HG03060 (cell line): ENCODE data around the gene LY6G5C.

Experiments
- ATAC-seq: cut with Tn5 transposase; IDR thresholded peaks from one replicate; pipeline ENCODE4 v1.9.1; 2021; ENCODE audit warnings: low read depth, moderate number of reproducible peaks; ENCODE audit not compliant: unreplicated experiment

The LY6G5C gene

GRCh38 chr6:31680226-31681134, at the start of gene LY6G5C:
TSS of gene LY6G5C (minus strand) at chr6:31681067. CDS start at chr6:31680373, 694 bp downstream.
- ATAC-seq = no peak

DNA sequence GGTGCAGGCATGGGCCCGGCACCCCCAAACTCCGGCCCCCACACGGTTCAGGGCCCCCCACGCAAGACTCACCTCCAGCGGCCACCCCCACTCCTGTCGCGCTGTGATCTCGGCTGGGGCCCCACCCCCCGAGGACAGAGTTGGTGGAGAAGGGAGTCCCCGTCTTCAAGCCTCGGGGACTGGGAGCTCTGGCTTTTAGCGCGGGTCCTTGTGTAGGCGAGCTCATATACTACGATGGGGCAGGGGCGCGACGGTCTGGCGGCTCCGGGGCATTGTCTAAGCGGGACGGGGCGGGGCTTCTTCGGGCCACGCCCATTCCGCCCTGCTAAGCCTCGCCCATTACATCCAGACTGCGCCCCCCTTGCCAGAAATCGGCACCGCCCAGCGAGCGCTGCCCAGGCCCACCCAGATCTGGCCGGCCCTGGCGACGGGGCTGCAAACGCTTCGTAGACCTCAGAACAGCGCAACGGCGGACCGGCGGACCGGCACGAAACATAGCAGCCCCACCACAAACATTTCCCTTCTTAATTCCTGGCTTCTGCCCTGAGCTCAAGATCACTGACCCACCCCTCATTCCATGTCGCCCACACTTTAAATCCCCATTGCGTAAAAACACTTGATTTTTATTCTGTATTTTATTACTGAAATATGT, 49.2 kb upstream of the LY6G5C start:
- ATAC-seq = no peak

GRCh38 chr6:31729515-31729978, 48.7 kb upstream of the LY6G5C start:
- no peak for ATAC-seq

GRCh38 chr6:31728767-31729514, 48.1 kb upstream of the LY6G5C start, which contains the start of gene DDAH2:
TSS of gene DDAH2 (minus strand) at chr6:31729299. CDS start at chr6:31729161, 138 bp downstream.
- ATAC-seq = no peak

DNA sequence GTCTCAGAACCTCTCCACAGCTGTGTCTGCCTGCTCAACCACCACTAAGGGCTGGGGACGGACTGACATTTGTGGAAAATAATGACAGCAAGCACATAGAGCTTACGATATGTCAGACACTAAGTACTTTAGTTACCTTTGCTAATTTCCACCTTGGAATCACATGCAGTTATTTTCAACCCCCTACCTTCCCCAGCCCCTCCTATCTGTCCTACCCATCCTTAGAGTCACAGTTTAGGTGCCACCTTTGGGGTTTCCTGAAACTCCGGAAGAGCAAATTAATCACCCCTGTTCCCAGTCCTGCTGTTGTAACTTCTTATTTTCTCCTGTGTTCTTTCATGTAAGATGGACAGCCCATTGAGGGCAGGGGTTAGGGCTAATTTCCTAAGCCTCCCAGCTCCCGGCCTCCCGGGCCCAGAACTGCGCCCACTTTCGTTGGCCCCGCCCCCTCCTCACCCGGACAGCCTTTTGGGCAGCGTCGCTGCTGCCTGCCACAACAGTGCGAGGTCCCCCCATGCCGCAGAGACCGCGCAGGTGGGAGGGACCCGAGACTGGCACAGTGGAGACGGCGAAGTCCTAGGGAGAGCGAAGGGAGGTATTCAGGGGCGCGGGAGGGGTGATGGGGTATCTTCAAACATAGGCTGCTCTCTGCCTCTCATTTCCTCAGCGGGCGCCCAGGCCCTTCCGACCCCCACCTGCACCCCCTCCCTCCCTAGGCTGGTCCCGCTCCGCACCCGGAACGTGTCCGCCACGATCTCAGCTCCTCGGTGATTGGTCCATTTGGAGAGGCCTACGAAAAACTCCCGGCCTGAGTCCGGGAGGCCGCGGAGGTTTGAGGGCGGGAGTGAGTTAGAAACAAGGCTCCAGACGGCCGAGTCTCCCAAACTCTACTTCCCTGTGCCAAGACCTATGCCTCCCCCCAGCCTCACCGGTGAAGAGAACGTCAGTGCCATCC, 47.1 kb upstream of the LY6G5C start:
- ATAC-seq = no peak

DNA sequence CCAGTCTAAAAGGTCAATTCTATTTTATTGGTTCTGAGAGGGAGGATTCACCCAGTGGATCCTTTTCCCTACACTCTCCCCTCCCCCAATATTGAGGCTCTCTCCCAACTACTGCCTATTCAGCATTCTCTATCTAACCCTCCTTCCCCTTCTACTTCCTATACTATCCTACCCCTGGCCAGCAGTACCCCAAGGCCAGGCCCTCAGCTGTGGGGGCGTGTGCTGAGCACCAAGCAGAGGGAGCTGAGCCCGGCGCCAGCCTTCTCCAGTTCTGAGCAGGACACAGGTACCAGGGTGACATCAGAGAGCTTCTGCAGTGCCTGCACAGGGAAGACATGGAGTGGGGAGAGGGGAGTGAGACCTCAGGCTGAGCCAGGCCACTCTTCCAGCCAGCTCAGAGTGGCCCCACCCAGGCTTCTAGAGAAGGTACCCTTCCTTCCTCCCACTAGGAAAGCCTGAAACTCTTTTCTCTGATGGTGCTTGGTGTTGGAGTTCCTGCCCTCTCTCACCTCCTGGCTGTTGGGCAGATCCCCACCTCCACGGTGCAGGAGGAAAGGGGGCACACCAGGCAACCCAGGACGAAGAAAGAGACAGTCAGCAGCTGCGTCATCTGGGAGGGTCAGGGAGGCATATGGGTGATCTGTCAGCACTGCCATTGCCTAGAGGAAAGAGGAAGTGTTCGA, 46.3 kb upstream of the LY6G5C start:
- peak; percentile 42 for ATAC-seq

DNA sequence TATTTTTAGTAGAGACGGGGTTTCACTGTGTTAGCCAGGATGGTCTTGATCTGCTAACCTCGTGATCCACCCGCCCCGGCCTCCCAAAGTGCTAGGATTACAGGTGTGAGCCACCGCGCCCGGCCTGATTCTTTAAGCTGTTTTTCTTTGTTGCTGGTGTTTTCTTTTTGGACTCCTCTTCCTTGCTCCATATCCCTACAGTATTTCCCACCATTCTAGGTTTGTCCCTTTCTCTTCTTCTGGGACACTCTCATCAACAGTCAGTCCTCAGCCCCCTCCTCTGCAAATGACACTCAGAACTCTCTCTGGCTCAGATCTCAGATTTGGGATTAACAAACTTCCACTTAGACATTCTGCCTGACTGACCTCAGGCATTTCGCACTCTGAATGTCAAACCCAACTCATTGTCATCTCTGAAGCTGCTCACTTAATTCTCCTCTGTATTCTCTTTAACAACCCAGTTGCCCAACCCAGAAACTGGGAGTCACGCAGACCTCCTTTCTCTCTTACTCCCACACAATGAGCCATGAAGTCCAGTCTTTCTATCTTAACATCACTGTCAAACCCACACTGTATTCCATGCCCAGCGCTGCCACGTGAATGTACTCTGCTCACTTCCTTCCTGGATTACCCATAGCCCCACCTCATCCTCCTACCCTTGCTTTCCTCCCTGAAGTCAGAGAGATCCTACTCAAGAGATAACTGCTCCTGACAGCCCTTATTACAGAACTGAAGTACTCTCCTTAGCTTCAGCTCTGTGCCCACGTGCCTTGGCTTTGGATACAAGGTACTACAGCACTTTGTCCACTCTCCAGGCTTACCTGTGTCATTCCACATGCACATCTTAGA, 44.9 kb upstream of the LY6G5C start:
- no peak for ATAC-seq

DNA sequence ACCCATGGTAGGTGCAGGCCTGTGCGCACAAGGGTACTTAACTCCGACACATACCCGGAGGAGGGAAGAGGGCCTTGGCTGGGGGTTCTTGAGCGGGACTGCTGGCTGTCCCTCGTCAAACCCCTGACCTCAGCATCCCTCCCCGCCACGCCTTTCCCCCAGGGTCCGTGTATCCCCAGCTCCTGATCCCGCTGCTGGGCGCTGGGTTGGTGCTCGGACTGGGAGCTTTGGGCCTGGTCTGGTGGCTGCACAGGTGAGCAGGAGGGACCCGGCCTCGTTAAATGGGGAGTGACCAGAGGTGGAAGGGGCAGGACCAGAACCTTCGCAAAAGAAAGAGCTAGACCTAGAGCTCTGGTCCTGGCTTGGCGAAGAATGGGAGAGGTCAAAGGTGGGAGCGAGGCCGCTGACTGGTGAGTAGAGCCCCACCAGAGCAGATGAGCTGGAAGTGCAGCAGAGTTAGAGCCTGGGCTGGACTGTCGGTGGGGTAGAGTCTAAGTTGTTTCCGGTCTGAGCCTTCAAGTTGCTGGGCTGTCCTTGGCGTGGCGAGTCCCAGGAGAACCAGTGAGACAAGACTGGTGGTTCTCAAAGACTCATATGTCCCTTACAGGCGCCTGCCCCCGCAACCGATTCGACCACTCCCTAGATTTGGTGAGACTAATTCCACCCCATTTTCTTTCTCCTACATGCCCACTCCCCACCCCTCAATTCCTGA, 43.3 kb upstream of the LY6G5C start:
- ATAC-seq = no peak

GRCh38 chr6:31723245-31723979, 42.5 kb upstream of the LY6G5C start, which contains the start of gene MPIG6B:
TSS of gene MPIG6B (plus strand) at chr6:31723373. CDS start at chr6:31723384, 11 bp downstream.
- ATAC-seq = no peak

DNA sequence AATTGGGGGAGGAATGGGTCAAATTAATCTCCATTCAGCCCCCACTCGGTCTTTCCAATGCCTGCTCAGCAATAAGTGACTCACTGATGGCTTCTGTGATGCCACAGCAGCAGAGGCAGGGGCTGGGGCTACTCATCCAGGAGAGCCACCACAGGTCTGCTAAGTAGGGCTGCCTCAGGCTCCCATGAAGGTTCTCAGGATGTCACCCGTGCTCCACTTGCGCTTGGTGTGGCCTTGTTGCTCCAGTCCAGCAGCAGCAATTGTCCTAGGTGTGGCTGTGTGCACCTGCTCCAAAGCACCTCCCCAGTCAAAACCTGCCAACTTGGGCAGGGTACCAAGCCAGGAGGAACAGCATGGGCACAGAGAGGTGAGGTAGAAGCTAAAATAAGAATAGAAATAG, 41.3 kb upstream of the LY6G5C start:
- ATAC-seq = no peak

GRCh38 chr6:31721351-31722020, 40.6 kb upstream of the LY6G5C start, which contains the start of gene LY6G6C:
TSS of gene LY6G6C (minus strand) at chr6:31721746. CDS start at chr6:31721679, 67 bp downstream.
- ATAC-seq = no peak

DNA sequence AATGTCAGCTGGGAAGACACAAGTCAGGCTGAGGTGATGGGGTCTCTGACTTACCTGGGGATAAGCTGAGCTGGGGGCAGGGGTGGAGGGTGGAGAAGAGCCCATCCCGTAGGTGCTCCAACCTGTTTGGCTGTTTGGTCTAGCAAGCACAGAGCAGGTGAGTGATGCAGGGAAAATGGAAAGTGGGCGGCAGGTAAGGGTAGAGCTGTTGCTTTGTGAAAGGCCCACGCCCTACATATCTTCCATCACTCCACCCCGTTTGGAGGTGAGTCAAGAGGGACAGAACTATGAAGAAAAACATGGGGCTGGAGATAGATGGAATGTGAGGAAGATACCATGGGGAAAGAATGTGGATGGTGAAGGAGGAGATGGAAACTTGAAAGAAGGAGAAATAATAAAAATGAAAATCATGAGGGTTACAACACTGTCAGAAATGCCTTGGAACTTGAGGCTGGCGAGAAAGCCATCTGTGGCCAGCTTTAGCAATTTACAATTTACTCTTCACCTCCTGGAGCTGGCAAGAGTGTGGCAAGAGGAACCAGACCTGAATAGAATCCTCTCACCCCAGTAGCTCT, 39.4 kb upstream of the LY6G5C start:
- ATAC-seq = no peak

DNA sequence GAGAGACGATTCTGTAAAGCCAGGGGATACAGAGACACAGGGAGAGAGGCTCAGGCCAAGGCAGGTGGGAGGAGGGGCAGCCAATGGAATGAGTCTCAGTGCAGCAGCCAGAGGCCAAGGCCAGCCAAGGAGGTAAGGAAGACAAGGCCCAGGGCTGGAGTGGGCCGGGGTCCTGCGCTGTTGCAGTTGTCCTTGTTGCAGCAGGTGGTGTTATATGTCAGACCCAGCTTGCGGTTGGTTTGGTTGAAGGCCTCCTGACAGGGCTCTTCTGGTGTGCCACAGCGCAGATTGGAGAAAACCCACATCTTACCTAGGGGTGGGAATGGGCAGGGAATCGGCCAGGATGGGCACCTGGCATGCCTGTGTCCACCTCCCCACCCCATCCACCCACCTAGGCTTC, 38.1 kb upstream of the LY6G5C start:
- ATAC-seq = no peak

GRCh38 chr6:31718265-31718664, 37.4 kb upstream of the LY6G5C start:
- no peak for ATAC-seq

DNA sequence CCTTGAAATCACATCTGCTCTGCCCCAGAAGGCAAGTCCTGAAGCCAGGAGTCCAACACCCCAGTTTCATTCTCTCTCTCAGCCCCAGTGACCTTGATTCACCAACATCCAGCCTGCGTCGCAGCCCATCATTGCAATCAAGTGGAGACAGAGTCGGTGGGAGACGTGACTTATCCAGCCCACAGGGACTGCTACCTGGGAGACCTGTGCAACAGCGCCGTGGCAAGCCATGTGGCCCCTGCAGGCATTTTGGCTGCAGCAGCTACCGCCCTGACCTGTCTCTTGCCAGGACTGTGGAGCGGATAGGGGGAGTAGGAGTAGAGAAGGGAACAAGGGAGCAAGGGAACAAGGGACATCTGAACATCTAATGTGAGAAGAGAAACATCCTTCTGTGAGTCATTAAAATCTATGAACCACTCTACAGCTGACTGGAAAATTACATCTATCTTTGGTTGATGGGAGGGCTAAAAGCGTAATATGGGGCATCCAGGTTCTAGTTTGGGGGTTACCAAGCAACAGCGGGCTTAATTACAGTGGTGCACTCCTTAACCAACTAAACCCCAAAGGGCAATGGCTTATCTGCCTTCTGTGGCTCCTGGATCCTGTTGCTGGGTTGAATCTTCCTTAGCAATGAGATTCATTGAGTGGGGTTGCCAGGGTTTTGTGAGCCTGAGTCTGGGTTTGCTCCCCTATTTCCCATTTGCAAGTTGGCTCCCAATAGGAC, 36.8 kb upstream of the LY6G5C start:
- ATAC-seq = no peak
